Panc1 (cell line): ENCODE results near the gene IL10.

Experiments
- POLR2AphosphoS5 ChIP-seq: IDR thresholded peaks from 2 replicates; pipeline ENCODE4 v1.6.1; 2012; ENCODE audit warnings: mild to moderate bottlenecking, low read depth, low read length, moderate library complexity
- TF ChIP-seq, protein P1 (sequence below): fragments of 450-650 bp; IDR thresholded peaks from 2 replicates; pipeline ENCODE4 v1.5.1; 2017; ENCODE audit warnings: mild to moderate bottlenecking

DNA sequence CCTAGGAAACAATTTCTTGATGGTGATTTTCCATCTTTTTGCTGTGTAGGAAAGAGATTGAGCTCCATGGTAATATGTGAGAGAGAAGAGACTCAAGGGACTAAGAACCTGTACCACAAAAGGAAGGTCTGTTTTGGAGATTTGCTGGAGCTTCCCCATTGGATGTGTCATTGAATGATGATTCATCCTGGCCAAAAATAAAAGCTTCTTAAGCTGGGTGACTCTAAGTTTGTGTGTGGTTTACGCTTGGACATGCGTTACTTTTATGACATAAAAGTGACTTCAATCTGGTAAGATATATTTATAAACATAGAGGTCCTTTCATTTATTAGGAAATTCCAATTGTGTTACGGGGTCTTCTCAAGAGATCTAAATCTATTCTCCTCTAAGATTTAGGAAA is 19.2 kb downstream of the IL10 start:
- TF ChIP-seq, protein P1, sequence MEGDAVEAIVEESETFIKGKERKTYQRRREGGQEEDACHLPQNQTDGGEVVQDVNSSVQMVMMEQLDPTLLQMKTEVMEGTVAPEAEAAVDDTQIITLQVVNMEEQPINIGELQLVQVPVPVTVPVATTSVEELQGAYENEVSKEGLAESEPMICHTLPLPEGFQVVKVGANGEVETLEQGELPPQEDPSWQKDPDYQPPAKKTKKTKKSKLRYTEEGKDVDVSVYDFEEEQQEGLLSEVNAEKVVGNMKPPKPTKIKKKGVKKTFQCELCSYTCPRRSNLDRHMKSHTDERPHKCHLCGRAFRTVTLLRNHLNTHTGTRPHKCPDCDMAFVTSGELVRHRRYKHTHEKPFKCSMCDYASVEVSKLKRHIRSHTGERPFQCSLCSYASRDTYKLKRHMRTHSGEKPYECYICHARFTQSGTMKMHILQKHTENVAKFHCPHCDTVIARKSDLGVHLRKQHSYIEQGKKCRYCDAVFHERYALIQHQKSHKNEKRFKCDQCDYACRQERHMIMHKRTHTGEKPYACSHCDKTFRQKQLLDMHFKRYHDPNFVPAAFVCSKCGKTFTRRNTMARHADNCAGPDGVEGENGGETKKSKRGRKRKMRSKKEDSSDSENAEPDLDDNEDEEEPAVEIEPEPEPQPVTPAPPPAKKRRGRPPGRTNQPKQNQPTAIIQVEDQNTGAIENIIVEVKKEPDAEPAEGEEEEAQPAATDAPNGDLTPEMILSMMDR: no peak
- no peak for TF ChIP-seq POLR2AphosphoS5
